Esophagus squamous epithelium (tissue), 5 donors: ENCODE results near the gene SPATS2. TPM values are rescaled to one million over a fixed set of nuclear protein-coding genes. Genes with fewer than 3 reads are reported as not detected.

Experiments
- DNase-seq: peaks from one replicate; lab custom pipeline; 2025; lab: John Stamatoyannopoulos, UW
- H3K27ac ChIP-seq, 4 donors: fragments of 200-600 bp; sonication (generic); one replicate each; pipeline ENCODE4 v1.5.1; 2016 to 2019; ENCODE audit warnings: mild to moderate bottlenecking in 1 of 4
- H3K27me3 ChIP-seq, 4 donors: fragments of 200-600 bp; sonication (generic); 1 replicate in 3 of 4; 2 replicates in 1 of 4; pipeline versions ENCODE4 v1.5.1 to v1.6.0; 2017 to 2021; ENCODE audit warnings: antibody characterized with exemption in 1 of 4
- H3K36me3 ChIP-seq, 3 donors: fragments of 200-600 bp; sonication (generic); one replicate each; pipeline ENCODE4 v1.5.1; 2016 to 2019
- H3K4me1 ChIP-seq, 3 donors: fragments of 200-600 bp; sonication (generic); one replicate each; pipeline ENCODE4 v1.5.1; 2017 to 2019
- H3K4me3 ChIP-seq, 4 donors: fragments of 200-600 bp; sonication (generic); 1 replicate in 3 of 4; 2 replicates in 1 of 4; pipeline ENCODE4 v1.5.1; 2016 to 2019; ENCODE audit warnings: mild to moderate bottlenecking in 2 of 4, moderate library complexity in 1 of 4
- H3K9me3 ChIP-seq, 3 donors: fragments of 200-600 bp; sonication (generic); one replicate each; pipeline ENCODE4 v1.5.1; 2016 to 2019
- POLR2A ChIP-seq, 4 donors: fragments of 450-650 bp; IDR thresholded peaks; one replicate each; pipeline ENCODE4 v1.6.1; 2017; ENCODE audit warnings: antibody characterized with exemption in 4 of 4, mild to moderate bottlenecking in 4 of 4, moderate library complexity in 3 of 4
- WGBS, 2 donors: methylation state at CpG; one replicate each; pipeline ENCODE4 v1.1.5; 2018; 5-methylcytosine and 5-hydroxymethylcytosine counted together
- intact Hi-C: fragments of 100-400 bp; cut with DNase I; formaldehyde crosslinking; loops from one replicate; pipeline ENCODE4 v1.15.0; 2022
- total RNA-seq, 4 donors: library from RNA; depleted of rRNA; stranded (reverse); fragments of >200 nt; gene quantifications; one replicate each; pipeline ENCODE4 v1.1.0, GENCODE V29; 2016
- TF ChIP-seq, protein P1 (sequence below), 6 experiments: fragments of 450-650 bp in 4 of 6; fragments of 200-600 bp in 2 of 6; sonication (generic) in 2 of 6; IDR thresholded peaks; one replicate each; pipeline ENCODE4 v1.5.1; 2016 to 2019; ENCODE audit warnings: antibody characterized with exemption in 6 of 6, mild to moderate bottlenecking in 4 of 6, moderate library complexity in 4 of 6
- donor health status: DM: yes; HTN: yes; CAD: no.

Gene SPATS2
- total RNA-seq, 4 donors from 2014 or later = 4.8 to 9.8 (median 8.5) TPM

DNA sequence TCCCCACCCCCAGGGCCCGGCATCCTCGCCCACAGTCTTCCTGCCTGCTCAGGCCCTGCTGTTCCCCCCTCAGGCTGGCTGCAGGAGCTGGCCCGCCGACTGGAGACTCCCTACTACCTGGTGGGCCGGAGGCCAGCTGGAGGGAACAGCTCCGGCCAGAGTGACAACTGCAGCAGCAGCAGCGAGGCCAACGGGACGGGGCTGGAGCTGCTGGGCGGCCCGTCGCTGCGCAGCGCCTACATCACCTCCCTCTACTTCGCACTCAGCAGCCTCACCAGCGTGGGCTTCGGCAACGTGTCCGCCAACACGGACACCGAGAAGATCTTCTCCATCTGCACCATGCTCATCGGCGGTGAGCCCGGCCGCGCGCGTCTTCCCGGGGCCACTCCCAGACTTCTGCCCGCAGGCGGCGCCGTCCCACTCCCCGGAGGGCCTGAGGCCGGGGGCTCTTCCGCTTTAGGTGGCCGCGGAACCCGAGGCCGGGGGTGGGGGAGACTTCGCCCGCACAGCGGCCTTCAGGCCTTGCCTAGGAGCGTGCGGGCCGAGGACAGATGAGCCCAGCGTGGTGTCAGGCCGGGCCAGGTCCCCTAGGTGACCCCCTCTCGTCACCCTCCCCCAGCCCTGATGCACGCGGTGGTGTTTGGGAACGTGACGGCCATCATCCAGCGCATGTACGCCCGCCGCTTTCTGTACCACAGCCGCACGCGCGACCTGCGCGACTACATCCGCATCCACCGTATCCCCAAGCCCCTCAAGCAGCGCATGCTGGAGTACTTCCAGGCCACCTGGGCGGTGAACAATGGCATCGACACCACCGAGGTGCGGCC is 181.8 kb downstream of the SPATS2 start:
- DNase-seq = no peak
- Histone ChIP-seq H3K9me3 (no peaks in the 10 kb centered on the region), H3K4me1 (peaks cover 15 to 28% (median 18%) of the 10 kb centered on the region in 3 donors), H3K27me3 (peaks cover 0 to 72% (median 15%) of the 10 kb centered on the region in 4 donors), H3K36me3 (no peaks in the 10 kb centered on the region), H3K27ac (no peak overlapping the region), H3K4me3 (peak overlapping the region in 3 of 4 donors; percentile 21 to 61 (median 36))
- no peak for TF ChIP-seq POLR2A (IDR thresholded peaks at IDR 0.05)
- TF ChIP-seq, protein P1, sequence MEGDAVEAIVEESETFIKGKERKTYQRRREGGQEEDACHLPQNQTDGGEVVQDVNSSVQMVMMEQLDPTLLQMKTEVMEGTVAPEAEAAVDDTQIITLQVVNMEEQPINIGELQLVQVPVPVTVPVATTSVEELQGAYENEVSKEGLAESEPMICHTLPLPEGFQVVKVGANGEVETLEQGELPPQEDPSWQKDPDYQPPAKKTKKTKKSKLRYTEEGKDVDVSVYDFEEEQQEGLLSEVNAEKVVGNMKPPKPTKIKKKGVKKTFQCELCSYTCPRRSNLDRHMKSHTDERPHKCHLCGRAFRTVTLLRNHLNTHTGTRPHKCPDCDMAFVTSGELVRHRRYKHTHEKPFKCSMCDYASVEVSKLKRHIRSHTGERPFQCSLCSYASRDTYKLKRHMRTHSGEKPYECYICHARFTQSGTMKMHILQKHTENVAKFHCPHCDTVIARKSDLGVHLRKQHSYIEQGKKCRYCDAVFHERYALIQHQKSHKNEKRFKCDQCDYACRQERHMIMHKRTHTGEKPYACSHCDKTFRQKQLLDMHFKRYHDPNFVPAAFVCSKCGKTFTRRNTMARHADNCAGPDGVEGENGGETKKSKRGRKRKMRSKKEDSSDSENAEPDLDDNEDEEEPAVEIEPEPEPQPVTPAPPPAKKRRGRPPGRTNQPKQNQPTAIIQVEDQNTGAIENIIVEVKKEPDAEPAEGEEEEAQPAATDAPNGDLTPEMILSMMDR (IDR thresholded peaks at IDR 0.05) = peak in 2 of 6 experiments; percentile 15 to 34
- intact Hi-C loops = no loop called here
- WGBS, 2 donors = 0 to 5% methylated on average over 8 to 16 of the region's 70 CpGs

- H3K9me3 ChIP-seq = no peaks in the 10 kb centered on the region
- peaks cover 15 to 28% (median 18%) of the 10 kb centered on the region in 3 donors for H3K4me1 ChIP-seq
- no peaks in the 10 kb centered on the region for H3K36me3 ChIP-seq
- DNase-seq = no peak
- TF ChIP-seq, protein P1 (IDR thresholded peaks at IDR 0.05) = no peak
- WGBS, 2 donors = 84 to 93% methylated on average over 6 to 18 of the region's 28 CpGs
- H3K27ac ChIP-seq = no peak overlapping the region
- H3K27me3 ChIP-seq = peaks cover 0 to 62% (median 15%) of the 10 kb centered on the region in 4 donors
- intact Hi-C loops = no loop called here
- no peak overlapping the region for H3K4me3 ChIP-seq
These were observed 182.8 kb downstream of the SPATS2 start for GRCh38 chr12:49549735-49550692.

DNA sequence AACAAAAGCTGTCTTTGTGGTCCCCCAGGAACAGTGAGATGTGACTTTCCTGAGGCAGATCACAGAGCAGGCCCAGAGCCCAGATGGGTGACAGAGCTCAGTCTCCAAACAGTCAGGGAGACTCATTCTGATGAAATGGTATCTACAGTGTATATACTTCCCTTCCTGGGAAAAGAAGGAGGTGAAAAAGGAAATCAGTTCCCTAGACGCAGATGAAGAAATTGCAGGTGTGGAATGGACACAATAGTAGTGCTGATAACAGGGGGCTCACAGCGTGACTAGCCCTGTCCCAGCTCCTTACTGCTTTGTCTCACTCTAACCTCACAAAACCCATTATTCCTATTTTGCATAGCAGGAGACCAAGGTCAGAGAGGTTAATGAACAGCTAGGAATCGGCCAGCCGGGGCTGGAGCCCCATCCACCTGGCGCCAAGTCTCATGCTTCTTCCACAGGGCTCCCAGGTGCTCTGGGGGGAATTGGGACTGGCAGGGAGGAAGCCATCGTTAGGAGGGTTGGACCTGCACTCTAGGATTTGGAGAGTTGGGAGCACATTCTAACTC is 183.5 kb downstream of the SPATS2 start:
- TF ChIP-seq, protein P1 (IDR thresholded peaks at IDR 0.05) = no peak
- TF ChIP-seq POLR2A (IDR thresholded peaks at IDR 0.05) = no peak
- peaks cover 0 to 3% (median 0%) of the 10 kb centered on the region in 3 donors for H3K36me3 ChIP-seq
- WGBS, 2 donors = 78 to 85% methylated on average over 6 of the region's 6 CpGs
- no peaks in the 10 kb centered on the region for H3K9me3 ChIP-seq
- DNase-seq = no peak
- H3K27ac ChIP-seq = no peak overlapping the region
- no peak overlapping the region for H3K4me3 ChIP-seq
- peaks cover 0 to 55% (median 15%) of the 10 kb centered on the region in 4 donors for H3K27me3 ChIP-seq
- peaks cover 15 to 28% (median 18%) of the 10 kb centered on the region in 3 donors for H3K4me1 ChIP-seq
- intact Hi-C loops = no loop called here

GRCh38 chr12:49552014-49552413 is 184.8 kb downstream of the SPATS2 start:
- no peak for TF ChIP-seq POLR2A (IDR thresholded peaks at IDR 0.05)
- TF ChIP-seq, protein P1 (IDR thresholded peaks at IDR 0.05) = no peak
- no peak overlapping the region for H3K4me3 ChIP-seq
- H3K9me3 ChIP-seq = no peaks in the 10 kb centered on the region
- H3K36me3 ChIP-seq = peaks cover 0 to 15% (median 0%) of the 10 kb centered on the region in 3 donors
- DNase-seq = no peak
- intact Hi-C loops = no loop called here
- 27 to 28% methylated on average over 7 of the region's 7 CpGs for WGBS, 2 donors
- H3K27ac ChIP-seq = no peak overlapping the region
- H3K27me3 ChIP-seq = peaks cover 0 to 43% (median 15%) of the 10 kb centered on the region in 4 donors
- H3K4me1 ChIP-seq = peaks cover 15 to 28% (median 18%) of the 10 kb centered on the region in 3 donors
